Putamen (tissue), 1 donor: ENCODE data around the gene MRPL10.
A peak's percentile ranks its signal among the peaks of the same experiment; 100 is the strongest.

Experiments
- DNase-seq: peaks from one replicate; pipeline ENCODE4 v3.0.0-alpha.2; 2016; ENCODE audit warnings: low spot score

MRPL10 gene

DNA sequence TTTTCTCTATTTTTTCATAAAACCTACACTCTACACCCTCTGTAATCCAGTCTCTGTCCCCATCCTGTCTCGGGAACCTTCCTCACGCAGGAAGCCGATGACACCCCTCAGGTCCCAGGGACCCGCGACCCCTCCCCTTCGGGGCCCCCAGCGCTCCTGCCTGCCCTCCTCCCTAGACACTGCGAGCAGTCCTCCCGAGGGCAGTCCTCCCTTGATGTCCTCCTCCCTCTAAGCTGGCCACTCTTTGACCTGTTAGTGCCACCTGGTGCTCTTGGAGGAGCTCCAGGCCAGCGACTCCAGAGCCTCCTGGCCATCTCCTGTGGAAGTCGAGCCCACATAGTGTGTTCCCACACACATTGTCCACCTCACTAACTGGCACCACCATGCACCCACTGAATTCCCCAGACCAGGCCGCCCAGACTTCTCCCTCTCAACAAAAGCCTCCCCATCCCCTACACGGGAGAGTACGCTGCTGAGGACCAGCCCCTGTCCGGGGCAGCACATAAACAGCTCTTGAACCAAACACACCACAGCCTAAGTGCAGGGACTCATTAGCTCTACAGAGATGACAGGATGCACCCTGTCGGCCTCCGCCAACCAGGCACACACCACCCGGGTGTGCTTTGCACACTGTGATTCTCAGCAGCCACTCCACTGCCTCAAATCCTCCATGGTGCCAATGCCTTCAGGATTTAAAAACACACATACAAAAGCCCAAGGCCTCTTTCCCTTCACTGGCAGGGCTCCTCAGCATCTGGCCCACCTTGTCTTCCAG, 19.0 kb downstream of the MRPL10 start:
- DNase-seq, result no peak

DNA sequence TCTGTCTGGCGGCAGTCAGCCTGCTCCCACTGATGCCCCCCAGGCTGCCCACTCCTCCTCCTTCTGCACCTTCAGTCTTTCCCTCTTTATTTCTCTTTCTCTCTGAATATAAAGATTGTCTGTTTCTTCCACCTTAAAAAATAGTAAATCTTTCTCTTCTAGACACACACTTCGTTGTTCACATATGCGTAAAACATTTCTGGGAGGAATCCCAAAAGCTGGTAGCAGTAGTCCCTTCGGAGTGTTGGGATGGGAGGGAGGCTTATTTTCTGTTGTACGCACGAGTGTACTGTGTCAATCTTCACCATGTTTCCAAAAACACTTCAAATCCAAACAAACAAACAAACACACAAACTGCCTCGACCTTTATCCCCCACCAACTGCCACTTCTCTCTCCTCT, 19.6 kb downstream of the MRPL10 start:
- no peak for DNase-seq

DNA sequence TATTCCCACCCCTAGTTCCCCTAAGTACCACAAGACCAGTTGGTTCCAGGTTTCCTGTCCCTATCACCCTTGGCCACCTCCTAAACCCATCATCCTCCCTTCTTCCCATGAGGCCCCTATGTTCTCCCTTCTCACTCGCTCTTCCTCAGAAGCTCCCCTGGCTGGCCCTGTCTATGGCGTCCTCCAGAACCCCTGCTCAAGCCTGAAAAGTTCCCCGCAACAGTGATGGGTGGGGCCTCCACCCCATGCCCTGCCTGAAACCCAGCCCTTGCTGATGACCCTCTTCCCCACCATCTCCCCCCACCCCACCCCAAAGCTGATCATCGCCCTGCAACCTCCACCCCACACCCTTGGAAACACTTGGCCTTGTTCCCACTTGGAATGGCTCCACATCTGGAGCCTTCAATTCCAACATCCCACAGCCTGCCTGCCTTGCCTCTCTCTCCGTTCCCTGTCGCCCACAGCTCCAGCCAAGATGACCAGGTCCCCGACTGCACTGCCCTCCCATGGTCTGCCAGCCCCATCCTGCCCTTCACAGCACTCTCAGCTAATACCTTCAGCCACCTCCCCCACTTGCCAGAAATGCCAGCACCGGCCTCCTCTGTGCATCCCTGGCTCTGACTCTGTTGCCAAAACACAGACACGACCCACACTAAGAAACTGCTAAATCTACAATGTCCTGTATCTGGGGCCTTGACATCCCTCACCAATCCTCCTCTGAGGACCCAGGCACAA, 20.3 kb downstream of the MRPL10 start:
- no peak for DNase-seq

DNA sequence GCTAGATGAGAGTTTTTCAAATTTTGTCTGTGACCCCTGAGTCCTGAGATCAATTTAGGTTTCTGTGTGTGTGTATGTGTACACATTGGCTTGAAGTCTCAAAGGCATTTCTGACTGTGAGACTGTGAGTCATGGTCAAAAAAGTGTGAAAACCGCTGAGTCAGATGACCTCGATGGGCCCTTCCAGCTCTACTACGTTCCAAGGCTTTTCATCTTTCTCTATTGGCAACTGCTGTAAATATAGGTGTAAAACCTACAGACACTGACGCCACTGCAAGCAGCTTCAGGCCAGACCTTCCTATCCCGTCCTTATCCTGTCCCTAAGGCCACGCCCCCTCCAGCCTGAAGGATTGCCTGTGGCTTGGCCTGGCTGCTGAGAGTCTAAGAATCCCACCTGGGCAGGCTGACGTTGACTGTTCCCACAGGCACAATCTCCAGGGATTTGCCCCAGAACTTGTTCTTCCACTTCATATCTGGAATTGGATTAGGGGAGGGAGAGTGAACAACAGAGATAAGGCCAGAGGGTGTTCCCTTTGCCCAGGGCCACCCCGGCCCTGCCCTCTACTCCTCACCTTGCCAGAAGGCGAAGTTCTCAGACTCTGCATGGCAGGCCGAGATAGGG, 21.0 kb downstream of the MRPL10 start:
- no peak for DNase-seq

DNA sequence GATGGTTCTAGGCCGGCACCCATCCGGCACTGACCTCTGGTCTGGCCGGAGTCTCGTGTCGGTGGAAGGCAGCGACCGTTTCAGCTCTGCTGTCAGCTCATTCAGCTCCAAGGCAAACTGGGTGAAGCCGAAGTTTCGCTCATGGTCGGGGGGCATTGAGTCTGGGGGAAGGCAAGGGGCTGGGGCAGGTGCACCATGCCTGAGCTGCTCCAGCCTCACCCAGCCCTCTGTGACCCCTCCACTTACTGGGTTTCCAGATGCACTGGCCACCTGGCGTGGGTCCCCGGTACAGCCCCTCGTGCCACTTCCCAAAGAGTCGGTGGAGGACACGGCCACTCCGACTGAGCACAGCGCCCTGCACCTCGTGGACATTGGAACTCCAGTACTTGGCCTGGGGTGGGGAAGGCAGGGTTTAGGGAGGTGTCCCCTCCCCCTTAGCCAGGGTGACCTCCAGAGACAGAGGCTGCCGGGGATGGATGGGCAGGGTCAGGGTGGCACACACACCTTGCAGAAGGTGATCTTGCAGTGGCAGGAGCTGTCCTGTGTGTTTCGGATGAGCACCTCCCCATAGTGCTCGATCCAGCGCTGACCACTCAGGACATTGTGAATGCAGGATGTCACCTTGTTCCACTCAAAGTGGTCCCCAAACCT, 22.4 kb downstream of the MRPL10 start:
- DNase-seq, result no peak

DNA sequence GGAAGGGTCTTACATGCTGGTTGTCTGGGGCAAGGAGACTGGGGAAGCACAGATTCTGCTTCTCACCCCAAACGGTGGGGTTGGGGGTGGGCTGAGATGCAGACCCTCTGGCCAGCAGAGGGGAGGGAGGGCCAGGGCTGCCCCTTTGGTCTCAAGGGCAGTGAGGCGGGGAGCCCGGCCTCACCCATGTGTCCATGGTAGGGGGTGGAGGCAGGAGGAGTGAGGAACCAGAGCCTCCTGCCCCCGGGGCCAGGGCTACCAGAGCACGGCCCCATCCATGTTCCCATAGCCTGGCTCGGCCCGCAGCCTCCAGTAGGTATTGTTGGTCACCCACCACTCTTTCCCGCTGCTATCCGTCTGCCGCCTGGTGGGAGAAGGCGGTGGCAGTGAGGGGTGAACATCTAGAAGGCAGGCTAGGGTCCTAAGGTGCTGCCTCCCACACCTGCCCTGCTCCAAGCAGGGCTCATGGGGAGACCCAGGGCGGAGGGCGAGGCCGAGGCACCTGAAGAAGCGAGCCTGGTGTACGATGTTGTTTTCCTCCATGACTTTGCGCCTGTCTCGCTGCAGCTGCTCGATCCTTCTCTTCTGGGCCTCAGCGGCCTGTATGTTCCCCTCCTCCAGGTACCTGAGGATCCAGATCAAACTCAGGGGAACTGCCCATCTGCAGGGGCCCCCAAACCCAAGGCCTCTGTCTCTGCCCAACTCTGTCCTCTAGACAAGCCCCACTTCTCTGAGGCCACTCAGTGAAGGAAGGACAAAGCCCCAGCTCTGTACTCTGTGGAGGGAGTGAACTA, 23.1 kb downstream of the MRPL10 start:
- DNase-seq, result no peak

DNA sequence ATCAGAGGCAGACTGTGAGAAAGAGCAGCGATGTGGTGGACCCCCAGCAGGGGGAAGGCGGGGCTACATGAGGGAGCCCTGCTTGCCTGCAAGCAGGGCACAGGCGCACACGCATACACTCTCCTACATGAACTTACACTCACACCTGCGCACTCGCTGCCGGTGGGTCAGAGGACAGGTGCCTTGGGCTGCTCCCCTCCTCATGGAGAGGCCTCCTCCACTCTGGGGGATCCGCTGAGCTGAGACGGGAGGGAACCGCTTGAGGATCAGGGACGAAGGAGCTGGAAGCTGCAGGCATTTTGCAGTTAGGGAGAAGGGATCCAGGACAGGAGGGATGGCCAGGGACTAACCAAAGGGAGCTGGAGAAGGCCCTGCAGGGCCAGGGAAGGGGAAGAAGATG, 23.9 kb downstream of the MRPL10 start:
- no peak for DNase-seq

DNA sequence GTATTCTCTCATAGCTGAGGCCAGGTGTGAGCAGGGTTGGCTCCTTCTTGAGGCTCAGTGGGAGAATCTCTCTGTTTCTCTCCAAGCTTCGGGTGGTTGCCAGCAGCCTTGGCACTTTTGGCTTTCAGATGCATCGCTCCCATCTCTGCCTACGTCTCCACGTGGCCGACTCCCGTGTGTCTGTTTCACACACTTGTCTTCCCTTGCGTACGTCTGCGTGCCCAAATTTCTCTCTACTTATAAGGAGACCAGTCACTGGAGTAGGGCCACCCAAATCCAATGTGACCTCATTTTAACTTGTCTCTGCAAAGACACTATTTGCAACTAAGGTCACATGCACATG, 24.5 kb downstream of the MRPL10 start:
- no peak for DNase-seq

DNA sequence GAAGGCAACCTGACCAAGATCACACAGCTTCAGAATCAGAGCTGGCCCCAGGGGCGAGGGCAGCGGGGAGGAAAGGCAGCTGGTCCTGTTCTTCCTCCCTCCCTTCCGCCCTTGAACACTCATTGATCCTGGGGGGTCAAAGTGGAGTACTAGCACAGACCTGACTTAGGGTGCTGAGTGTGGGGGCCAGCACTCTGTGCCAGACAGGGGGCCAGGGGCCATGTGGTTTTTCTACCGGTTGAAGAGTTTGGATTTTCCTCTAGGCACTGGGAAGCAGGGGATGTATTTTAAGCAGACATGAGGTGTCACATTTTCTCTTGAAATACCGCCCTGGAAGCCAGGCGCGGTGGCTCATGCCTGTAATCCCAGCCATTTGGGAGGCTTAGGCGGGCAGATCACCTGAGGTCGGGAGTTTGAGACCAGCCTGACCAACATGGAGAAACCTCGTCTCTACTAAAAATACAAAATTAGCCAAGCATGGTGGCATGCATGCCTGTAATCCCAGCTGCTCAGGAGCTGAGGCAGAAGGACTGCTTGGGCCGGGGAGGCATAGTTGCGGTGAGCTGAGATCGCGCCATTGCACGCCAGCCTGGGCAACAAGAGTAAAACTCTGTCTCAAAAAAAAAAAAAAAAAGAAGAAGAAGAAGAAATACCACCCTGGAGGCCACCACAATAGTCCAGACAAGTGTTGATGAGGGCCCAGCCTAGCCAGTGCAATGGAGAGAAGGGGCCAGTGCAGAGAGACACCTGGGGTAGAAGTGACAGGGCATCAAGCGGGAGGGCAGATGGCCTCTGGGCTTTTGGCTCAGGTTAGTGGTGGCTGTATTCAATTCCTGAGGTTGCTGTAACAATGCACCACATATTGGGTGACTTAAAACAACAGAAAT, 25.1 kb downstream of the MRPL10 start:
- no peak for DNase-seq

DNA sequence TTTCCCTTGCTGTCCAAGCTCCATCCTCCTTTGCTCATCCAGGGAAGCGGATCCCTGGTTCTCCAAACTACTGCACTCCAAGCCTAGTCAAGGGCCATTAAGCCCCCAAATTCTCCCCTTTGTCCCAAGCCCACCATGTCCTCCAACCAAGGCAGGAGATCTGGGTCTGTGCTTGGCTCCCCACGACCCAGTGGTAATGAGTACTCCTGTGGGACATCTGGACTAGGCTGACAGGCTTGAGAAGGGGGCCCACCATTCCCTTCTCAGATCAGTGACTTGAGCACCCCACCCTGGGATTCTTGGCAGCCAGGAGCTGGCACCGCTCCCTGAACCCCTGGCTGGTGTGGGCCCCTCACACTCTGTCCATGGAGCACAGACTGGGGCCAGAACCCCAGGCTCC, 26.9 kb downstream of the MRPL10 start:
- no peak for DNase-seq

DNA sequence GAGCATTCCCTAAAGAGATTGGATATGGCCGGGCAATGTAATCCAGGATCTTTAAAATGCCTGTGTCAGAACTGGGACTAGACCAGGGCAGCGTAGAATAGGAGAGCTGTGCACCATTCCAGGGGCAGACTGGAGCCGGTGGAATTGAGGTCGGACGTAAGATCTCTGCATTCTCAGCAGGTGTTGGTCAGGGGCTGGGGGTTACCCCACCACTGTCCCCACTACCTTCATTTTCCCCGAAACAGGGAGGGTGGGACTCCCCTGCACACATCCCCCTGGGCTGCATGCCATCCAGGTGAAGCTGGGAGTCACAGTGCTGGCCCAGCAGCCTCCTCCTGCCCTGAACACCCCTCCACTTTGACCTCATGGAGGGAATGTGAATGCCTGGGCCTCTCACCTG, 27.6 kb downstream of the MRPL10 start:
- no peak for DNase-seq

DNA sequence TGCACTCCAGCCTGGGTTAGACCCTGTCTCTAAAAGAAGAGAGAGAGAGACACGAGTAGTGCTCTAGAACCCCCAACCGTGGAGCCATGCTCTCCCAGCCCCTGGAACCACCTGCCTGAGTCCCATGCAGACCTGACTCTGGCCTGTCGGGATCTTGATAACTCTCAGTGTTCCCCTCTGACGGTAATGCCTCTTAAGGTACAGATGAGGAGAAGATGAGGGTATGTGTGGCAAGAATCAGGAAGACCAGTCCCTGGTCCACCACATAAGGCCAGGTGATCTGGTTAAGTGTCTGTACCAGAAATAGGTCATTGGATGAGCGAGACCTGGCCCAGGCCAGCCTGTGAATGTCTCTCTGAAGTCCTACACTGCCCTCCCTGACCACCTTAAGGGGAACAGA, 28.1 kb downstream of the MRPL10 start:
- no peak for DNase-seq

DNA sequence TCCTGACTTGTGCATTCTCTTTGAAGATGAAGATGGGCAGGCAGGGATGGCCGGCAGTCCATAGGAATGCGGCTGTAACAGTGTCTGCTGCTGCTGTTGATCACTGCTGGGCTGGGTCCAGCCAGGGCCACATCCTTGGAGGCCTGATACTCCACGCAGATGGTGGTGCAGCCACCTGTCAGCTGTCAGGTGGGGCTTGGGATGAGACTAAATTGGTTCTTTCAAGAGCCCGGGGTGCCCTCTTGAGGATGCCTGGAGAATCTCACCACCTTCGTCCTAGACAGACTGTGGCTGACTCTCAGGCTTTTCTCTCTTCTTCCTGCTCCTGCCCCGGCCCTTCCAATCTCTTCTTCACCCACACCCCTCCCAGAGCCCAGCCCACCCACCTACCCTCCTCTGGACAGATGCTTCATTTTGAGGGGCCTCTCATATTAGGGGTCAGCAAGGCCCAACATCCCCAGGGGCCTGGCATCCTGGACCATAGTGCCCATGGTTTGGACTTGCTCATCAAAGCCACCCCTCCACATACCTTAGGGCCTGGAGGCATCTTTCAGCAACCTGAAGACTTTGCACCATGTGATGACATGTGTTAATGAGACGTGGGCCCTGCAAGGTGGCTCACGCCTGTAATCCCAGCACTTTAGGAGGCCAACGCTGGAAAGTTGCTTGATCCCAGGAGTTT, 28.9 kb downstream of the MRPL10 start:
- DNase-seq, result peak; percentile 13

DNA sequence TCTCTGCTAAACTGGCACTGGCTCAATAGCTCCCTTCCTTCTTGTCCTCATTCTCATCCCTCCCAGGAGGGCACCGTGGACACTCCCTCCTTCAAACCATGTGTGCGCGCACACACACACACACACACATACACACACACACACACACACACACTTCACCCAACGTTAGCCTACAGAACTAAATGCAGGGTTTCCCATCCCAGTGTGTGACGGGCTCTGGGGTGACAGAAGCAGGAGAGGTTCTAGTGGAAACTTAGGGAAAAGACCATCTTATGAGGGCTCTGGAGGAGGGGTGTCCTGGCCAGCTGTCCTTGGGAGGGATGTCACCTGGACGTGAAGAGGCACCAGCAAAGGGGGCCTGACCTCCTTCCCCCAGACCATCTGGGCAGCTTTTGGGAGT, 29.4 kb downstream of the MRPL10 start:
- no peak for DNase-seq

DNA sequence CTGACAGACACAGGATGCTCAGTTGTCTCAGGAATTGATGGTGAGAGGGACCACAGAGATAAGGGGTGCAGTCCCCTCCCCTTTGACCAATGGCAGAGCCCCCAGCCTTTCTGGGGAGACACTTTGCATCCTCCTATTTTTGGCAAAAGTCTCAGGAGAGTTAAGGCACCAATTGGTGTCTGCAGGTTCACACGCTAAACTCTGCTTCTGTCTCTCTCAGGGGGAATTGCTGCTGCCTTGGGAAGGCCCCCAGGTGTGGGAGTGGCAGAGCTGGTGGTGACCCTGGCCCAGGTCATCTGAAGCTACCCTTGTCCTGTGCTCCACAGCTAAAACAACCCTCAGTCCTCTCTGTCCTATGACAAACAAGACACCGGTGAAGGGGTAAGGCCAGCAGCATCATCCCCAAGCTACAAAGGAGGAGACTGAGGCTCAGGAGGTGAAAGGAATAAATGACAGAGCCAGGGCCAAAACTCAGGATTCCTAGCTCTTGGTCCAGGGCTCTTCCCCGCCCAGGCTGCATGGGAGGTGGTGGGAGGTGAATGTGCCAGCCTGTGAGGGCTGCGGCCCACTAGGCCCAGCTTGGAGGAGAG, 30.1 kb downstream of the MRPL10 start:
- no peak for DNase-seq

DNA sequence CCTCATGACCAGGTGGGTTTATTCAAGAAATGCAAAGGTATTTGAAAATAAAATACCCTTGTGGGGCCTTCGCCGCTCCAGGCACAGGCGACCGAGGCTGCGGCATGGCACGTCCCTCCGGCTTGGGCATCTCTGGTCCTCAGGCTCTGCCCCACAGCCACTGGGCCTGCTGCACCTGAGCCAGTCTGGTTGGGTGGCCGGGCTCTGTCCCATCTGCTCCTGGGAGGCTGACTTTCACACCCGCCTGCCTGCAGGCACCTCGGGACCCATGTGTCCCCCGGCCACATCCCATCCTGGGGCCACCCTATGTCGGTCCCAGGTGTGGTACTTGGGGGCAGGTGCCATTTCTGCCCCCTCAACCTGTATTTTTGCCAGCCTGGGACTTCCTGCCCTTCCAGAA, 30.7 kb downstream of the MRPL10 start:
- DNase-seq, result no peak

DNA sequence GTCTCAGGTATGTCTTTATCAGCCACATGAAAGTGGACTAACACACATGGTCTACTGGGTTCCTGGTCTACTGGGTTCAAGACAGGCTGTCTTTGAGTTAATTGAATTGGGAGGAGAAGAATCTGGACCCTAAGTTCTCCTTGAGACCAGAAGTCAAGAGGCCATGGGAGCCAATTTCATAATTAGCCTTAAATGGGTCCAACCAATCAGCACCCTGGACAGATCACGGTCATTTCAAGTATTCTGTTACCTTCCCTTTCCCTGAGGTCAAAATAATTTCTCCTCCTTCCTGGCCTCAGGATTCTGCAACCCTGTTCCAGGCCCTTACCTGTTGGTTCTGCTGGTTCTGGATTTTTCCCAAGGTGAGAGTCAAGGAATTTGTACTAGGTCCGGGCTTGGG, 33.5 kb downstream of the MRPL10 start:
- DNase-seq, result no peak

DNA sequence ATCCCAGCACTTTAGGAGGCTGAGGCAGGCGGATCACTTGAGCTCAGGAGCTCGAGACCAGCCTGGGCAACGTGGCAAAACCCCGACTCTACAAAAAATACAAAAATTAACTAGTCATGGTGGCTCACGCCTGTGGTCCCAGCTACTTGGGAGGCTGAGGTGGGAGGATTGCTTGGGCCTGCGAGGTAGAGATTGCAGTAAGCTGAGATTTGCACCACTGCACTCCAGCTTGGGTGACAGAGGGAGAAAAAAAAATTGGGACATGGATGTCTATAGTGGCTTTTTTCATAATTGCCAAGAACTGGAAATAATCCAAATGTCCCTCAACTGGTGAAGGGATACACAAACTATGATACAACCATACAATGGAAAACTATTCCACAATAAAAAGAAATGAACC, 38.4 kb downstream of the MRPL10 start:
- no peak for DNase-seq

DNA sequence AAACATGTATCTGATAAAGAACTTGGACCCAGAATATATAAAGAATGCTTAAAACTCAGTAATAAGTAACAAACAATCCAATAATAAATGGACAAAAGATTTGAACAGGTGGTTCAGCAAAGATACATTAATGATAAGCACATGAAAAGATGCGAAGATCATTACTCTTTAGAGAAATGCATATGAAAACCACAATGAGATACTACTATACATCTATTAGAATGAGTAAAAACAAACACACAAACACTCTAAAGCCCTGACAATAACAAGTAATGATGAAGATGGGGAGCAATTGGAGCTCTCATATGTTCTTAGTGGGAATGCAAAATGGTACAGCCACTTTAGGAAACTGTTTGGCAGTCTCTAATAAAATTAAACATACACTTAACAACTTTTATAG, 38.9 kb downstream of the MRPL10 start:
- no peak for DNase-seq

DNA sequence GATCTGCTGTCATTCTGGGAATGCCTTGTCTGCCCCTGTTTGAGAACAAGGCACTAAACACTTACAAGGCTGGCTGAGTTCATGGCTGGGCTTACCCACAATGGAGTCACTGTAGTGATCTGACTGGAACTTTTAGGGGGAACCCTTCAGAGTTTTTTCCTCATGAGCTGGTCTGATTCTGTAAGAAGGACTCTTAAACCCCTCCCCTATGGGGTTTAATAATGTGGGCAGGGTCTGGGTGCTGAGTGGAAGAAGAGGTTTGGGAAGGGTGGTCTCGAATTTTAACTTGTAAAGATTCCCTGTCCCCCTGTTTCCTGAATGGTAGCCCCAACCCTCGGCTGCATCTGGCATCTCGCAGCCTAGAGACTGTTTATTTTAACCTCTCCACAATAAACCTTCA, 40.3 kb downstream of the MRPL10 start:
- no peak for DNase-seq
